KMS-11 (cell line): ENCODE results near the gene FSTL3.

Experiments used
- H2AFZ ChIP-seq: fragments of 200-600 bp; sonication (generic); 2 replicates; pipeline ENCODE4 v1.6.1; 2016; ENCODE audit warnings: antibody characterized with exemption, mixed run types, low read depth
- H3K27ac ChIP-seq: fragments of 200-600 bp; sonication (generic); 2 replicates; pipeline ENCODE4 v1.6.1; 2016; ENCODE audit warnings: mild to moderate bottlenecking, mixed run types
- H3K27me3 ChIP-seq: fragments of 200-600 bp; sonication (generic); 2 replicates; pipeline ENCODE4 v1.6.1; 2017; ENCODE audit warnings: mild to moderate bottlenecking, low read depth, mixed run types, moderate library complexity; ENCODE audit not compliant: insufficient read depth
- H3K36me3 ChIP-seq: fragments of 200-600 bp; sonication (generic); 2 replicates; pipeline ENCODE4 v1.6.1; 2017; ENCODE audit warnings: mild to moderate bottlenecking, mixed run types; ENCODE audit not compliant: insufficient read depth
- H3K4me1 ChIP-seq: fragments of 200-600 bp; sonication (generic); 2 replicates; pipeline ENCODE4 v1.6.1; 2016; ENCODE audit warnings: mild to moderate bottlenecking, low read depth, mixed run types; ENCODE audit not compliant: poor library complexity, severe bottlenecking
- H3K4me2 ChIP-seq: fragments of 200-600 bp; sonication (generic); 2 replicates; pipeline ENCODE4 v1.7.0; 2016; ENCODE audit warnings: mild to moderate bottlenecking, mixed run types
- H3K4me3 ChIP-seq: fragments of 200-600 bp; sonication (generic); IDR thresholded peaks from 2 replicates; pipeline ENCODE4 v1.6.1; 2017; ENCODE audit warnings: low read depth, low read length, mixed read lengths; ENCODE audit not compliant: insufficient read depth
- H3K79me2 ChIP-seq: fragments of 200-600 bp; sonication (generic); 2 replicates; pipeline ENCODE4 v1.6.1; 2016; ENCODE audit warnings: low read depth, mixed run types; ENCODE audit not compliant: insufficient read depth
- H3K9ac ChIP-seq: fragments of 200-600 bp; sonication (generic); 2 replicates; pipeline ENCODE4 v1.6.1; 2016; ENCODE audit warnings: mild to moderate bottlenecking, mixed run types
- H4K20me1 ChIP-seq: fragments of 200-600 bp; sonication (generic); 2 replicates; pipeline ENCODE4 v1.6.1; 2016; ENCODE audit warnings: mild to moderate bottlenecking, mixed run types; ENCODE audit not compliant: insufficient read depth
- TF ChIP-seq, protein P1 (sequence below): fragments of 200-600 bp; sonication (generic); conservative IDR thresholded peaks from 2 replicates; pipeline ENCODE4 v1.6.1; 2017; ENCODE audit warnings: low read depth, mild to moderate bottlenecking, antibody characterized with exemption, low read length, moderate library complexity, mixed read lengths

The FSTL3 gene

DNA sequence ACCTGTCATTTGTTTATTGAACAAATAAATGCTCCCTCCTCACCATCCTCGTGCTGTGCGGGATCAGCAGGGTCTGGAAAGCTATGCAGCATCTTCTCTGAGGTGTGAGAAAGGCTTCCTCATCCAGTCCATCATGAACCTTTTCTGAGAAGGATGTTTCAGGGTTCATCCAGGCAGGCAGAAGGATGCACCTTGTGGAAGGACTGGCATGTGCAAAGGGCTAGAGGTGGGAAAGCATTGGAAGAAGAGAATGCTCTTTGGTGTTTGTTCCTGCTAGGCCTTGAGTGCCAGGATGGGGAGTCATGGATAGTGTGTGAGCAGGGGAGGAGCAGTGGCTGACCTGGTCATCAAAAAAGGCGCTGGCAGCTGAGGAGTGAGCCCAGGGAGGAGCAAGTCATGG lies 39.2 kb downstream of the FSTL3 start:
- Histone ChIP-seq H3K4me2 (no peak overlapping the region), H3K4me3 (no peak overlapping the region), H3K27me3 (peaks cover 85% of the 10 kb centered on the region), H3K36me3 (no peaks in the 10 kb centered on the region), H3K79me2 (no peaks in the 10 kb centered on the region), H3K9ac (no peak overlapping the region), H3K27ac (no peak overlapping the region), H2AFZ (no peak overlapping the region), H3K4me1 (no peaks in the 10 kb centered on the region), H4K20me1 (no peaks in the 10 kb centered on the region)
- TF ChIP-seq, protein P1, sequence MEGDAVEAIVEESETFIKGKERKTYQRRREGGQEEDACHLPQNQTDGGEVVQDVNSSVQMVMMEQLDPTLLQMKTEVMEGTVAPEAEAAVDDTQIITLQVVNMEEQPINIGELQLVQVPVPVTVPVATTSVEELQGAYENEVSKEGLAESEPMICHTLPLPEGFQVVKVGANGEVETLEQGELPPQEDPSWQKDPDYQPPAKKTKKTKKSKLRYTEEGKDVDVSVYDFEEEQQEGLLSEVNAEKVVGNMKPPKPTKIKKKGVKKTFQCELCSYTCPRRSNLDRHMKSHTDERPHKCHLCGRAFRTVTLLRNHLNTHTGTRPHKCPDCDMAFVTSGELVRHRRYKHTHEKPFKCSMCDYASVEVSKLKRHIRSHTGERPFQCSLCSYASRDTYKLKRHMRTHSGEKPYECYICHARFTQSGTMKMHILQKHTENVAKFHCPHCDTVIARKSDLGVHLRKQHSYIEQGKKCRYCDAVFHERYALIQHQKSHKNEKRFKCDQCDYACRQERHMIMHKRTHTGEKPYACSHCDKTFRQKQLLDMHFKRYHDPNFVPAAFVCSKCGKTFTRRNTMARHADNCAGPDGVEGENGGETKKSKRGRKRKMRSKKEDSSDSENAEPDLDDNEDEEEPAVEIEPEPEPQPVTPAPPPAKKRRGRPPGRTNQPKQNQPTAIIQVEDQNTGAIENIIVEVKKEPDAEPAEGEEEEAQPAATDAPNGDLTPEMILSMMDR, result no peak

DNA sequence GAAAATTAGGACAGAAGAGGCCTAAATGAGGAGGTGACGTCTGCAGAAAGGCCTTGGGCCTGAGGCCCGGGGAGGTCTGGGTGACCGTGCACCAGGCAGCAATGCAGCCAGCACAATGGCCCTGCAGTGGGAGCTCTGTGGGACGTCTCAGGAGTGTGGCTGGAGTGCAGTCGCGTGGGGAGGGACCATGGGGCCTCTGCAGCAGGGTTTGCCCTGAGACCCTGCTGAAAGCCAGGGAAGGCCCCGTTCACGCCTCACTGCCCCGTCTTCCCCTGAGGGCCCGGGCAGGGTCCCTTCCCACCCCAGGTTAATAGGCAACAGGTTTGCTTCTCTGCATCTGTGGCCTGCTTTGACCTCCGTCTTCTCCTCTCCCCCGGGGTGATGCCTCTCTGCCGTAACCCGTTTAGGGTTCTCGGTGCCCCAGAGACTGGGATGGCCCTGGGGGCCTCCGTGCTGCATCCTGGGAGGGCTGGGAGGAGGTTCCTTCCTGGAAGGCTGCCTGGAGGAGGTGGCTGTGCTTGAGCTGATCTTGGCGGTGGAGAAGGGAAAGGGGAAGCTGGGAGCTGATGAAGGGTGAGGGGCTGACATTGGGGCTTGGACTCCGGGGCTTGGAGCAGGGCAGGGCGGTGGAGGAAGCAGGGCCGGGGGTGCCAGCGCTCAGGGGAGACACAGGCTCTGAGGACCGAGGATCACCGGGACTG lies 42.2 kb downstream of the FSTL3 start:
- H3K27me3 ChIP-seq, result peaks cover 83% of the 10 kb centered on the region
- H3K27ac ChIP-seq, result no peak overlapping the region
- H3K4me3 ChIP-seq, result no peak overlapping the region
- H3K4me1 ChIP-seq, result no peaks in the 10 kb centered on the region
- no peak overlapping the region for H2AFZ ChIP-seq
- no peaks in the 10 kb centered on the region for H3K36me3 ChIP-seq
- H3K79me2 ChIP-seq, result no peaks in the 10 kb centered on the region
- TF ChIP-seq, protein P1, result no peak
- H3K9ac ChIP-seq, result no peak overlapping the region
- H4K20me1 ChIP-seq, result no peaks in the 10 kb centered on the region
- H3K4me2 ChIP-seq, result no peak overlapping the region

DNA sequence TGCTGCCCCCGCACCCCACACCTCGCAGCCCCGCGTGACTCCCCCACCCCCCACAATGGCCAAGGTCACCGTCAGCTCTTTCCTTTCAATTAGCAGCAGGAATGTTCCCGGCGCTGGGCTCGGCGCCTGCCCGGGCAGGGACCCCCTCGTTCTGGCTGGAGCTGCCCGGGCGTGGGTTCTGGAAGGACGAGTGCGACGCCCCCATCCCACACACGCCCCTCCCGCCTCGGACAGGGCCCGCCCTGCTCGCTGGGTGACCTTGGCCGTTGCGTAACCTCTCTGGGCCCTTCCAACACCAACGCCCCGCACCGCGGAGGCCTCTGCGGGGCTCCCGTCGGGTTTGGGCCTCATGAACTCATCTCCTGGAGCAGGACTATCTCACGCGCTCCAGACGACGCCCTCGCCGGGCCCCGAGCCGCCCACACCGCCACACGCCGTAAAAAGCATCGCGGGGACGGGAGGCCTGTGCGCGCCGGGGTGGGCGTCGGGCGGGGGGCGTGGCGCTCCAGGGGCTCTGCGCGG lies 42.9 kb downstream of the FSTL3 start:
- Histone ChIP-seq H4K20me1 (no peaks in the 10 kb centered on the region), H3K27ac (no peak overlapping the region), H3K27me3 (peaks cover 83% of the 10 kb centered on the region), H3K4me3 (no peak overlapping the region), H3K4me2 (no peak overlapping the region), H2AFZ (no peak overlapping the region), H3K79me2 (no peaks in the 10 kb centered on the region), H3K36me3 (no peaks in the 10 kb centered on the region), H3K9ac (no peak overlapping the region), H3K4me1 (no peaks in the 10 kb centered on the region)
- TF ChIP-seq, protein P1, result no peak

DNA sequence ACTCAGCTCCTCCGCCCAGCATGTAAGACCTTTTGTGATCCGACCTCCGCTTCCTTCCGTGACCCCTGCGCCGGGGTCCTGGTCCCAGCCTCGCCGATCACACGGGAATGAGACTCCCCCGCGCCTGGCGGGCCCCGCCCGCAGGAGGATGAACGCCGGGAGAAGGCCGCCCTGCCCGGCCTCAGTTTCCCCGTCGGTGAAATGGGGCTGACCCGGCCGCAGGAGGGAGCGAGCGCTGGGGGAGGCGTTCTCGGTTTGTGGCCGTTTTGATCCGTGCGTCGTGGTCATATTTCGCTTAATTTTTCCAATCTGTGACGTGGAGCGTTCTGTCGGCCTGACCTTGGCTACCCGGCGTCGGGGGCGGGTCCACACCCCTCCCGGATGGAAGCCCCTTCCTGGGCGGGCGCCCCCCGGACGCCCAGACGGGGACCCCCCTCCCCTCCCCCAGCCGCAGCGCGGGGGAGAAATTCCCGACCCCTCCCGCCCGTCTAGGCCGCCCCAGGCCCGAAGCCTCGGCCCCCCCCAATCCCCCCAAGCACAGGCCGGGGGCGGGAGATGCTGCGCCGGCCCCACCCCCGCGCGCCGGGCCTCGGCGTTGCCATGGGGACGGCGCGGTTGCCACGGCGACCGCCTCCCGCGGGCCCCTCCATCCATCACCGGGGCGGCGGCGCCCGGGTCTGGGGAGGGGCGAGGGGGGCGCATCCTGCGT lies 43.6 kb downstream of the FSTL3 start:
- Histone ChIP-seq H3K9ac (no peak overlapping the region), H4K20me1 (no peaks in the 10 kb centered on the region), H2AFZ (no peak overlapping the region), H3K4me2 (no peak overlapping the region), H3K4me1 (no peaks in the 10 kb centered on the region), H3K4me3 (no peak overlapping the region), H3K36me3 (no peaks in the 10 kb centered on the region), H3K79me2 (no peaks in the 10 kb centered on the region), H3K27me3 (peaks cover 87% of the 10 kb centered on the region), H3K27ac (no peak overlapping the region)
- TF ChIP-seq, protein P1, result no peak
